Nephron (organoid): ENCODE data around the gene MON1A.
A peak's percentile ranks its signal among the peaks of the same experiment; 100 is the strongest.
"Not testable (repeated sequence)": the region's sequence is repeated elsewhere in the genome, so short reads cannot be mapped to it uniquely, and the experiment has no call there.

Experiments used
- H3K27ac Mint-ChIP-seq, 3 experiments: 2 replicates each; pipeline ENCODE4 v1.8.0; 2020; ENCODE audit warnings: mixed read lengths in 3 of 3, mild to moderate bottlenecking in 2 of 3, moderate library complexity in 1 of 3
- H3K27me3 Mint-ChIP-seq: 2 replicates; pipeline ENCODE4 v1.8.0; 2021; ENCODE audit warnings: low read depth, mild to moderate bottlenecking, moderate library complexity, mixed read lengths
- H3K36me3 Mint-ChIP-seq: 2 replicates; pipeline ENCODE4 v1.8.0; 2020; ENCODE audit warnings: low read depth, mixed read lengths
- H3K4me1 Mint-ChIP-seq: 2 replicates; pipeline ENCODE4 v1.8.0; 2020; ENCODE audit warnings: mixed read lengths
- H3K4me3 Mint-ChIP-seq, 3 experiments: 2 replicates each; pipeline ENCODE4 v1.8.0; 2020; ENCODE audit warnings: mild to moderate bottlenecking in 3 of 3, mixed read lengths in 3 of 3, moderate library complexity in 2 of 3
- H3K9me3 Mint-ChIP-seq: 2 replicates; pipeline ENCODE4 v1.8.0; 2020; ENCODE audit warnings: mixed read lengths
- CTCF ChIP-seq, 3 experiments: fragments of 200-600 bp; sonication (generic); IDR thresholded peaks; one replicate each; pipeline ENCODE4 v1.5.0; 2021; ENCODE audit warnings: antibody characterized with exemption in 3 of 3; ENCODE audit not compliant: unreplicated experiment in 3 of 3

MON1A gene

DNA sequence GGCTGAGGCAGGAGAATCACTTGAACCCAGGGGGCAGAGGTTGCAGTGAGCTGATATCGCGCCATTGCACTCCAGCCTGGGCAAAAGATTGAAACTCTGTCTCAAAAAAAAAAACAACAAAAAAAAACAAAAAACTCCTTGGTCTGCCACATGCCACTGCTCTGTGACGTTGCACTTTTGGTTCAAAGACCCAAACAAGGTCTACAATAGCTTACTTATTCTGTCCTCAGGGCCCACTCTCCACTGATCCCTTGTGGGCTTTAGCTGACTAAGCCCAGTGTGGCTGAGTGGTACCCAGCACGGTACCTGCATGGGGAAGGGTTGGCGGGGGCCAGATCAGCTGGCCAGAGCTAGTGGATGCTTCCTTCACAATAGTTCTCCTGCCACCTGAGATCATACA, 1.8 kb downstream of the MON1A start:
- H3K9me3 Mint-ChIP-seq = no peaks in the 10 kb centered on the region
- no peak for TF ChIP-seq CTCF (IDR thresholded peaks at IDR 0.05; ENCODE audit: unreplicated experiment in 3 of 3)
- H3K27ac Mint-ChIP-seq = no peak overlapping the region
- no peaks in the 10 kb centered on the region for H3K27me3 Mint-ChIP-seq
- peaks cover 6% of the 10 kb centered on the region for H3K36me3 Mint-ChIP-seq
- H3K4me1 Mint-ChIP-seq = peaks cover 12% of the 10 kb centered on the region
- peak overlapping the region; percentile 89 to 94 (median 92) for H3K4me3 Mint-ChIP-seq

DNA sequence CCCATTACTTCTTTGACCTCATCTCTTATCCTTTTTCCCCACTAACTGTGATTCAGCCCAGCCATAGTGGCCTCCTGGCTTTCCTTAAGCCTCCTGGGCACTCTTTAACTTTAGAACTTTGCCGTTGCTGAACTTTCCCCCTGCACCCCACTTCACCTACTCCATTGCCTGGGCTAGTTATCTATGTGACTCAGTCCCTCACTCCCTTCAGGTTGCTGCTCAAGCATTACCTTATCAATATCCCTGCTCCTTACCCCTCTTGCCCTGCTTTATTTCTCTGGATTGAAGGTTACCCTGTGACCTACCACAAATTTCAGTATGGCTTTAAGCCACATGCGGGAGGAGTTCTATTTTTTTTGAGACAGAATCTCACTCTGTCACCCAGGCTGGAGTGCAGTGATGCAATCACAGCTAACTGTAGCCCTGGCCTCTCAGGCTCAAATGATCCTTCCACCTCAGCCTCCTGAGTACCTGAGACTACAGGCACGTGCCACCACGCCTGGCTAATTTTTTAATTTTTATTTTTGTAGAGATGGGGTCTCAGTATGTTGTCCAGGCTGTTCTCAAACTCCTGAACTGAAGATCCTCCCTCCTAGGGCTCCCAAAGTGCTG, 3.4 kb downstream of the MON1A start:
- H3K4me1 Mint-ChIP-seq = peaks cover 9% of the 10 kb centered on the region
- no peaks in the 10 kb centered on the region for H3K27me3 Mint-ChIP-seq
- H3K36me3 Mint-ChIP-seq = peaks cover 6% of the 10 kb centered on the region
- no peaks in the 10 kb centered on the region for H3K9me3 Mint-ChIP-seq
- no peak overlapping the region for H3K27ac Mint-ChIP-seq
- no peak for TF ChIP-seq CTCF (IDR thresholded peaks at IDR 0.05; ENCODE audit: unreplicated experiment in 3 of 3)
- H3K4me3 Mint-ChIP-seq = no peak overlapping the region

- Mint-ChIP-seq H3K4me3 (no peak overlapping the region), H3K4me1 (peaks cover 5% of the 10 kb centered on the region), H3K36me3 (peaks cover 6% of the 10 kb centered on the region), H3K27ac (no peak overlapping the region), H3K9me3 (no peaks in the 10 kb centered on the region), H3K27me3 (no peaks in the 10 kb centered on the region)
- no peak for TF ChIP-seq CTCF (IDR thresholded peaks at IDR 0.05; ENCODE audit: unreplicated experiment in 3 of 3)
Measured at GRCh38 chr3:49925485-49925884, 4.1 kb downstream of the MON1A start.

DNA sequence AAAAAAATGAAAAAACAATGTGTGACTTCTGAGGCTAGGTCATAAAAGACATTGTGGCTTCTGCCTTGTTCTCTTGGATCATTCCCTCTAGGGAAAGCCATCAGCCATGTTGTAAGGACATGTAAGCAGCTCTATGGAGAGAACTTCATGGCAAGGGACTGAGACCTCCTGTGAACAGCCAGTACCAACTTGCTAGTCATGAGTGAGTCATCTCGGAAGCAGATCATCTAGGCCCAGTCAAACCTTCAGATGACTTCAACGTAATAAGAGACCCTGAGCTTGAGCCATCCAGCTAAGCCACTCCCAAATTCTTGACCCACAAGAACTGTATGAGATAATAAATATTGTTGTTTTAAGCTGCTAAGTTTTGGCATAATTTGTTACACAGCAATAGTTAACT, 4.9 kb downstream of the MON1A start:
- no peaks in the 10 kb centered on the region for H3K9me3 Mint-ChIP-seq
- no peak for TF ChIP-seq CTCF (IDR thresholded peaks at IDR 0.05; ENCODE audit: unreplicated experiment in 3 of 3)
- H3K4me1 Mint-ChIP-seq = no peaks in the 10 kb centered on the region
- H3K27ac Mint-ChIP-seq = no peak overlapping the region
- peaks cover 6% of the 10 kb centered on the region for H3K36me3 Mint-ChIP-seq
- no peaks in the 10 kb centered on the region for H3K27me3 Mint-ChIP-seq
- H3K4me3 Mint-ChIP-seq = peak overlapping the region in 1 of 3 experiments; percentile 38

DNA sequence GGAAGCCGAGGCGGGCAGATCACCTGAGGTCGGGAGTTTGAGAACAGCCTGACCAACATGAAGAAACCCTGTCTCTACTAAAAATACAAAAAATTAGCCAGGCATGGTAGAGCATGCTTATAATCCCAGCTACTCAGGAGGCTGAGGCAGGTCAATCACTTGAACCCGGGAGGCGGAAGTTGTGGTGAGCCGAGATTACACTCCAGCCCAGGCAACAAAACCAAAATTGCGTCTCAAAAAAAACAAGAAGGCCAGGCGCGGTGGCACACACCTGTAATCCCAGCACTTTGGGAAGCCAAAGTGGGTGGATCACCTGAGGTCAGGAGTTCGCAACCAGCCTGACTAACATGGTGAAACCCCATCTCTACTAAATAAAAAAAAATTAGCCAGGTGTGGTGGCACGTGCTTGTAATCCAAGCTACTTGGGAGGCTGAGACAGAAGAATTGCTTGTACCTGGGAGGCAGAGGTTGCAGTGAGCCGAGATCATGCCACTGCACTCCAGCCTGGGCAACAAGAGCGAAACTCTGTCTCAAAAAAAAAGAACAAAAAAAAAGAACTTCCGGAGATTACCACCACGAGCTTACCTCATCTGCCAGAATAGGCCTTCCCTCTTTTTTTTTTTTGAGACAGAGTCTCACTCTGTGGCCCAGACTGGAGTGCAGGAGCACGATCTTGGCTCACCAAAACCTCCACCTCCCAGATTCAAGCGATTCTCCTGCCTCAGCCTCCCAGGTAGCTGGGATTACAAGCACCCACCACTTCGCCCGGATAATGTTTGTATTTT, 11.6 kb downstream of the MON1A start:
- H3K4me1 Mint-ChIP-seq, H3K36me3 Mint-ChIP-seq, H3K9me3 Mint-ChIP-seq, H3K27me3 Mint-ChIP-seq, H3K4me3 Mint-ChIP-seq, H3K27ac Mint-ChIP-seq: not testable (repeated sequence)

DNA sequence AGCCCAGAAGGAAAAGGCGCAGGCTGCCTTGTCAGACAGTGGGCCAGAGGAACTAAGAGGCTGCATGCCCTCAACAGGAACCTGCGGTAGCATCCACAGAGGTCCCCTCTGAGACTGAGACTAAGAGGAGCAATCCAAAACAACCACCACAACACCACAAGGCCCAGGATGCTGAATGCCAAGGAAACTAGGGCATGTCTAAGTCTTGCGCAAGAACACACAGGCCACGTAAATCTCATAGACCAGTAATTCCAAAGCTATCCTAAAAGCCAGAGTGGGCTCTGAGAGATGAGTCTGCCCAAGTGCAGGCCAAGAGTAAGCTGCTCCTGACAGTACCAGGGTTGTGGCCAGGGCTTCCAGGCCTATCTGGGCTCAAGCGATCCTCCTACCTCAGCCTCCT, 12.9 kb downstream of the MON1A start:
- Mint-ChIP-seq H3K4me3 (no peak overlapping the region), H3K36me3 (peaks cover 5% of the 10 kb centered on the region), H3K27me3 (peaks cover 4% of the 10 kb centered on the region), H3K9me3 (no peaks in the 10 kb centered on the region), H3K4me1 (no peaks in the 10 kb centered on the region), H3K27ac (no peak overlapping the region)
- TF ChIP-seq CTCF (IDR thresholded peaks at IDR 0.05; ENCODE audit: unreplicated experiment in 3 of 3) = no peak
